HG03342 (cell line): ENCODE data around the gene KLF16.
A peak's percentile ranks its signal among the peaks of the same experiment; 100 is the strongest.
"Not testable (repeated sequence)": the region's sequence is repeated elsewhere in the genome, so short reads cannot be mapped to it uniquely, and the experiment has no call there.

ENCODE experiments used
- ATAC-seq: cut with Tn5 transposase; IDR thresholded peaks from one replicate; pipeline ENCODE4 v1.9.1; 2021; ENCODE audit warnings: mild to moderate bottlenecking, moderate library complexity; ENCODE audit not compliant: unreplicated experiment

The KLF16 gene

DNA sequence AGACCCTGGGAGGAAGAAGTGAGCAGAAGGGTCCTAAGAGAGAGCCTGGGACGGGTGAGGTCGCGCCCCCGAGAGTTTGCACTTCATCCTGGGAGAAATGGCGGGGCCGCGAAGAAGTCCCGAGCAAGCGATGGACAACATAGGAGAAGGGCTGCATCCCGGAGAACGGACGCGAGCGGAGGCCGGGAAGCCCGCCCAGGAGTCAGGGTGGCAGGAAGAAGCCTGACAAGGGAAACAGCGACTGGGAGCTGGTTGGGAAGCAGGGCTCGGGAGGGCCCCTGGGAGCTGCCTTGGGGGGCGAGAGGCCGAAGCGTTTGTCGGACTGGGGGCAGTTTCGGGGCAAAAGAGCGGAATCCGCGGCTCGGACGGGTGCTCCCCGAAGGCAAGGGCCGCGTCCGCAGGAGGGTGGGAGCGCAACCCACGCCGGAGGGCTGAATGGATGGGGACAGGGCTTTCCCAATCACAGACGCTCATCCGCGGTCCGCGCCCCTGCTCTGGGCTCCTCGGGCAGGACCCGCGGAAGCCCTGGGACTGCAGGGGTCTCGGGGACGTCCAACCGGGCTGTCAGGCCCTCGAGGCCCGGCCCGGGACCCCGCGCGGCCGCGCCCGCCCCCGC, 21.4 kb upstream of the KLF16 start:
- ATAC-seq: no peak

DNA sequence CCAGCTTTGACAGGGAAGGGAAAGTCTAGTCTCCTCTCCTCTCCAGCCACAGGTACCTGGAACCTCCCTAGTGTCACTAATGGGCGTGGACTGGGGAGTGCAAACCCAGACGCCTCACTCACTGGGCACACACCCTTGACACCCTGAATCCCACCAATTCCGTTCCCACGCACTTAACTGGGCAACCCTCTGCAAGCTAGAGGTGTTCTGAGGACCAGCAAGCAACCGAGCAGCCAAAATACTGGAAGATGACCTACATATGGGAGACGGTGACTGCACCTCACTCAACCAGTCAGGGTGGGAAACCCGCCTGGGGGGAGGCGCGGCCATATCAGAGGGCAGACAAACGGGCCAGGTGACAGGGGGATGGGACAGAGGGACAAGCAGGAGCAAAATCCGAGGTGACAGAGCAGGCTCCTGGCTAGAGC, 20.9 kb upstream of the KLF16 start:
- ATAC-seq: no peak

DNA sequence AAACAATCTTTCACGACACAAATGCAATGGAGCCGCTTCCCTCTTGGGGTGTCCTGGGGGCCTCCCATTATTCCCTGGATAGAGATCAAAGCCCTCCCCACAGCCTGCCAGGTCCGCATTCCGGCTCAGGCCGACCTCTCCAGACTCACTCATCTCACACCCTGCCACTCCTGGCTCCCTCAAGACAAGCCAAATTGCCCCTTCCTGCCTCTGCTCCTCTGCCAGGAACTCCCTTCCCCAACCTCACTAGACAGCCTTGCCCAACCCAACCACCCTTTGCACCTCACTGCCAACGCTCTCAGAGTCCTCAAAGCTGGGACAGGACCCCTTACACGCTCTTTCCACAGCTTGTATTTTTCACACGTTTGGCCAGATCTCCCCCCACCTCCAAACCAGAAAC, 20.4 kb upstream of the KLF16 start:
- no peak for ATAC-seq

DNA sequence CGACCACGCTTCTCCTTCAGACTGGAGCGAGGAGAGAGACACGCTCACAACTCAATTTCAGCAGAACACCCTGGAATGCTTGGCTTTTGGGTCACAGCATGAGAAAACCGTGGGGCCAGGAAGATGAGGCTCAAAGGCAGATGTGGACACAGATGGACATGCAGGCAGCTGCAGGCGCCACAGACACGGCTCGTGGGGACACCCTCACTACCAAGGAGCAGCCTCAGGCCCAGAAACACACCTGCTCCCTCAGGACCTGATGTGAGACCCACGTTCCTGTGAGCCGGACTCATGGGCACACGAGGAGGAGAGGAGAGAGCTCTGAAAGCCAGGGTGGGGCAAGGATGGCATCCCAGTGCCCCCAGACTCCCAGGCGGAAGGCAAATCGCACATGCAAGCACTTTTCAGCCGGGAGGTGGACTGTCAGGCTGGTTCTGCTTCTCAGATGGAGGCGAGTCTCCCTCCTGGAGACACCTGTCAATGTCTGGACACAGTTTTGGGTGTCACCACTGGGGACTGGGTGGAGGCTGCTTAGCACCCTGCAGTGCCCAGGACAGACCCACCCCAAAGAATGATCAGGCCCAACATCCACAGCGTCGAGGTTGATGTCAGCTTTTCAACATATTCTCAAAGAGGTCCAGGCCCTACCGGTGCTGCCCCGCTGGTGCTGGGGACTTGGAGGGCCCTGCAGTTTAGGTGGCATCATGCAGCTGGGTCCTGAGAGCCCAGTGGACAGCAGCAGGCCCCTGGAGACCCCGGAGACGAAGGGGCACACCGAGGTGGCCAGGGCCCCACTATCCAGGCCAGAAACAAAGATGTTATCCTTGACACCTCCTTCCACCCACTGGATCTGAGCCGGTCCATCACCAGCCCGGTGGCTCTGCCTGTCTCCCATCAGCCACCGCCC, 19.7 kb upstream of the KLF16 start:
- no peak for ATAC-seq

DNA sequence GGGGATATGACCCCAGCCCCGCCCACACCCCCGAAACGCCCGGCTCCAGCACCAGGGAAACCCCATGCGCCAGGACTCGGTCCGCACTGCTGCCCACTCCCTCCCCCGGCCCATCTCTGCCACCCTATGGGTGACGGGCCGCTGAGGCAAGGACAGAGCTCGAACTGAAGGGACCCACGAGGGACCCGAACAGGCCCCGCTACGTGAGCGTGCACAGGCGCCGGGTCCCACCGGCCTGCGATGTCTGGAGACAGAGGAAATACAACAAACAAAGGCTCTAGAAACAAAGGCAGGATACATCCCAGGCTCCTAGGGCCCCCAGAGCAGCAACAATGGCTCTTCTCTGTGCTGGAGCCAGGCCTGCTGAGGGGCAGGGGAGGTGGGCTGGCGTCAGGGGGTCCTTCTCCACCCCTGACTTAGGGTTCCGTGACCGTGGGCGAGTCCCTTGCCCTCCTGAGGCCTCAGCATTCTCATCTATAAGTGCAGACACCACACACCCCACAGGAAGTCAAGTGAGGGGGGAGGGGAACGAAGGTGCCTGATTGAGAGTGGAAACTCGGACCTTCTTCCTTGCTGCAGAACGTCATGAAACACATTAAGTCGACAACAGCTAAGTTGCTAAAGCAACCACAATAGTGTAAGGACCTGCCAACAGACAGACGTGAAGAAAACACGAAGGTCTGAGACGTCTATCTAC, 18.9 kb upstream of the KLF16 start:
- ATAC-seq: no peak

DNA sequence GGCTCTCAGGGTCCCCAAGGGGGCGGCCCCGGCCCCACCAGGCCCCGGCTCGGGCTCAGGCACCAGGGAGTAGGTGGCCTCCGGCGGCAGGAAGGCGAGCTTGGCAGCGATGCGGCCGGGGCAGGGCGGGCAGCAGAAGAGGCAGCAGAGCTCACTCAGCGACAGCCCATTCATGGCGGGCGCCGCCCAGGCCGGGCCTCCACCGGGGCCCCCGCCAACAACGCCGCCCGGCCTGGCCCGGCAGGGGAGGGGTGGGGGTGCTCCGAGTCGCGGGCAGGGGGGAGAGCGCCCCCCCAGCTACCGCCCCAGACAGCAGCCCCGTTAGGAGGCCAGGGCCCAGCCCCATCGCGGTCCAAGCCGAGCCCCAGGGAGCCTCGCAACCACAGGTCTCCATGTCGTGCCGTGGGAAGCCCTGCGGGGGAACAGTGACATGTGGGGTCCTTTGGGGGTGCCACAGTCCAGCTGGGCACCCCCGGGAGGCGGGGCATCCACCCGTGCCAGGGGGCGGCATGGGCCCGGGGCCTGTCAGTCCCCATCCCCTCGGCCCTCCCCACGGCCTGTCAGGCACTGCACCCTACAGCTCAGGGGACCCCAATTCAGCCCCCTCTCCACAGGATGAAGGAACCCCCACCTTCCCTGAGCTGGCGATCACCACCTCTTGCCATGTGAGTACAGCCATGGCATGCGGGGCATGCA, 18.2 kb upstream of the KLF16 start:
- ATAC-seq: not testable (repeated sequence)

DNA sequence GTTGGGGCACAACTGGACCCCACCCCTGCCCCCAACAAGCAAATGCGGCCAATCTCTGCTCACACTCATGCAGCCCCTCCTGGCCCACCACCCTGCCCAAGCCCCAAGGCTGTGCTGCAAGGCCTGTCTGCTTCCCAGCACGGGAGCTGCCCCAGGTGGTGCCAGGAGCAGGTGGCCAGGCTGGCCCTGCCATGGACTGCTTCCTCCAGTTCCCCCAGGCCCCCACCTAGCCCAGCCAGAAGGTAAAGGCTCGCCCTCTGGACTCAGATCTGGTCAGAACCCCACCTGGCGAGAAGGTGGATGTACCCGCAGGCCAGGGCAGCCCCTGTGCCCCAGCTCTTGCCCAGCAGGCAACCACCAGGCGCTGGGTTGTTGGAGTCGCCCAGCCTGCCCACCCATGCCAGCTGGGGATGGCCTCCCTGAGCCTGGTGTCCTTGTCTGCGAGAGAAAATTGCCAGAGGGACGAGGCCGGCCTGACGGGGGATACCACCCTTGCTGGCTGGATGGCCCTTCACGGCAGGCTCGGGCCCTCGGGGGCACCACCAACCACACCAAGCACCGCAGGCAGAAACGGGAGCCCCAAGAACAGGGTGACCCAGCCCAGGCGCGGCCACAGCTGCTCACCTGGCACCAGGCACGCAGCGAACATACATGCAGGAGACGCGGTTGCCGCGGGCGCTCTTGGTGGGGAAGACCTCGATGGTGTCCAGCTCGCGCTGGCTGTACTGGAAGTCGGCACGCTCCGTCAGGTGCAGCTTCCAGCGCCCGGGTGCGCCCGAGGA, 17.4 kb upstream of the KLF16 start:
- ATAC-seq: no peak

DNA sequence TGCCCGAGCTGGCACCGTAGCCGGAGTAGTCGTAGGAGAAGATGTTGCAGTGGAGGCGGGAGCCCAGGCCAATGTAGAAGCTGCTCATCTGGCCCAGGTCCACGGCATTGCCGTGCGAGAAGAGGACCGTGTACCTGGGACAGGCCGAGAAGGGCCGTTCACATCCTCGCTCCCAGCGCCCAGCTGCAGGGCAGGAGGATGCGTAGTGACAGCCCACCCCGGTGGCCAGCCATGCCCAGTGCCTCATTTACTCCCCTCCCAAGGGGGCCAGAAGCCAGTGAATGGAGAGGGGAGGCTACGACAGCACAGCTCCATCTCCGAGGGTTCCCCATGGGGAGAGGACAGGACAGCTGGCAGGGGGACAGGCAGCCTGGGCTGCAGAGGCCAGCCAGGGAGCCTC, 16.6 kb upstream of the KLF16 start:
- not testable (repeated sequence) for ATAC-seq

DNA sequence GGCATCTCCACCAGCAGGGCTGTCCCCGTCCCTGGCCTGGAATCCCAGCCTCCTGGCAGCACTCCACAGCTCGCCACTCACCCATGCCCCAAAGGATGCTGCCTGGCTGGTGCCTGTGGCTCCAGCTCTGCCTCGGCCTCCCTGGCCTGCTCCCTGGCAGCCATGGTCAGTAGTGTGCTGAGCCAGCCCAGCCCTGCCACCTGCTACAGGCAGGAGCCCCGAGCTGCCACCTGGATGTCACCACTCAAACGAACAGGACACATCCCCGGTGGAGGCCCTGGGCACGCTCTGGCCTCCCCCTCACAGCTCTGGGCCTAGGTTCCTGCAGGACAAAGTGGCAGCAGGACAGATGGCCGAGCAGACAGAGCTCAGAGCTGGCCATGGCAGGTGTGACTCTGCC, 15.2 kb upstream of the KLF16 start:
- ATAC-seq: not testable (repeated sequence)

DNA sequence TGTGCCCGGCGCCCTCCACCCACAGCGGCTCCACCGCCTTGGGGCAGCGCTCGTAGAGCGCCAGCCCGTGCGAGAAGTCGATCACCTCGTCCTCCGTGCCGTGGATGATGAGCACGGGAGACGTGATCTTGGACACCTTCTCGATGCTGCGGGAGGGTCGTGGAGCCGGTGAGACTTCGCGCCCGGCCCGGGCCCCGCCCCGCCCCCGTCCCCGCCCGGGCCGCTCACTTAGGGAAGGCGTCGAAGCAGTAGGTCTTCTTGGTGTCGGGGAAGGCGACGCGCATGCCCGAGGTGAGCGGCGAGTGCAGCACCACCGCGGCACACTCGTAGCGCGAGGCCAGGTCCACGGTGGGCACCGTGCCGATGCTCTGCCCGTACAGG, 13.9 kb upstream of the KLF16 start:
- ATAC-seq: not testable (repeated sequence)

DNA sequence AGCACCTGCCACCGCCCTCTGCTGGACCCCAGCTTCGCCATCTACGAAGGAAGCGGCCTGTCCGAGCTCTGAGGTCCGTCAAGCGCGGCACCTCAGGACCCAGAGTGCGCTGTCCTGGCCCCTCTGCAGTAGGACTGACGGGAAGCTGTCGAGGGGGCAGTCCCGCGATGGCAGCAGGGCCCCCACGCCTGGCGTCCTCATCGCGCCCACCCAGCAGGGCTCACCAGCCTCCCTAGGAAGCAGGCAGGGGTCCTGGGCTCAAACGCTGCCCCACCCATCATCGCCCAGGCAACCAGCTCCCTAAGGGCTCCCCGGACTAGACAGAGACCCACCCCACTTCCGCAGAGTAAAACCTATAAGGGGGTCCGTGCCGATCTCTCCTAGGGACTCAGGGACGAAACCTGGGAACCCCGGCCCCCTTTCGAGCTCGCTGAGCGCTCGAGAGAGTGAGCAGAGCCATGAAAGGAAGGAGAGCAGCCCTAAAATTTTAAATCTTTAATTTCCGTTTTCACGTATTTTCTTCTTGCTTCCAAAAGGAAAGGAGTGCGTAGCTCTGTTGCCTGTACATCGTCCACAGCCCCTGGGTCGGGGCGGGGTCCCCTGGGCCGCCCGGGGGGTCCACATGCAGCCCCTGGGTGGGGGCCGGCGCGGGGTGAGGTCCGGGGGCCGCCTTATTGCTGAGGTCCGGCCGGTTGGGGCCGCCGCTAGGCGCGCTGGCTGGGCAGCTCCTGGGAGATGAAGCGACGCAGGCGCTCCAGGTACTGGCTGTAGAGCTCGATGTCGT, 13.3 kb upstream of the KLF16 start:
- not testable (repeated sequence) for ATAC-seq

DNA sequence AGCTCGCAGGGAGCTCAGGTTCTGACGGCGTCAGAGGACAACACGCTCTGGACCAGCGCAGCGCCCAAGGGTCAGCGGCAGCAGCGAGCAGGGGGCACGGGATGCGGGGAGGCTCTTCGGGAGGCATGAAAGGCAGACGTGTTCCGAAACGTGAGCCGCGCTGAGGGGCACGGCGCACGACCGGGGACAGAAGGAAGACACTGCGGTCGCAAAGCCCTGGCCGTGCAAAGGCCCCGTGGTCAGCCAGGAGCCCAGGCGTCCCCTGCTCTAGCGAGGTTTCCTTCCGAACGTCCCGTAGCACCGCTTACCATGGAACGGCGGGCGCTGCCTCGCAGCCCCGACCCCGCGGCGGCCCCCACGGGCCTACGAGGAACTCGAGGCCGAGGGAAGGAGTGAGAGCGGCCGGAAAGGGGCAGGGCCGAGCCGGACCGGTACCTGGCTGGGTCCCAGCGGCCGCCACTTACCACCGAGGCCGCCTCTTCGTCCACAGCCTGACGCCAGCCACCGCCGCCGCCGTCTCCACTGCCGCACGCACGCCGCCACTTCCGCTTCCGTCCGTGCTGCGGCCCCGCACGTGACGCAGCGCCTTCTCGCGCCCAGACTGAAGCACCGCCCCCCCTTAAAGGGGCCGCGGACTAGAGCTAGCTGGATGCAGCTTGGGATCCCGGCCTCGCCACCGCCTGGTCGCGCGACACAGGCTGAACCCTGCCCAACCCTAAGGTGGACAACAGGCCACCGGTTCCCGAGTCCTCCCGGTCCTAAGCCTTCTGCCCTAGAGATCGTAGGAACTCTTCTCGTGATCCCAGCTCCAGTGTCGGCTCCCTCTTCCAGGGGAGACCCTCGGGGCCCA, 12.5 kb upstream of the KLF16 start:
- peak; percentile 82 for ATAC-seq

DNA sequence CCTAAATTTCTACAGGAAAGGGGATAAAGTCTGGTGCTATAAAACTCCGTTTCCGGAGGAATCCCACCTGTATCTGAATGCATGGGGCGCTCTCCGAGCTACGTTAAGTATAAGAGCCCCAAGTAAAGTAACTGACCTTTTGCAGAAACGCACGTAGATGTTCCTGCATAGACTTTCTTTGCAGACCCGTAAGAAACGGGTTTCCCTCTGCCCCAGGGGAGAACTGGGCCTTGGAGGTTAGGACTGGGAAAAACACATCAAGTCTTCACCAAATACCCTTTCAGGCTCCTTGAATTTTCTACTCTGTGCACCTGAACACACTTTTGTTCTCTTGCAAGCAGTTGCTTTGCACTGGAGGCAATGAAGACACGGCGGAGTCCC, 11.9 kb upstream of the KLF16 start:
- ATAC-seq: not testable (repeated sequence)

DNA sequence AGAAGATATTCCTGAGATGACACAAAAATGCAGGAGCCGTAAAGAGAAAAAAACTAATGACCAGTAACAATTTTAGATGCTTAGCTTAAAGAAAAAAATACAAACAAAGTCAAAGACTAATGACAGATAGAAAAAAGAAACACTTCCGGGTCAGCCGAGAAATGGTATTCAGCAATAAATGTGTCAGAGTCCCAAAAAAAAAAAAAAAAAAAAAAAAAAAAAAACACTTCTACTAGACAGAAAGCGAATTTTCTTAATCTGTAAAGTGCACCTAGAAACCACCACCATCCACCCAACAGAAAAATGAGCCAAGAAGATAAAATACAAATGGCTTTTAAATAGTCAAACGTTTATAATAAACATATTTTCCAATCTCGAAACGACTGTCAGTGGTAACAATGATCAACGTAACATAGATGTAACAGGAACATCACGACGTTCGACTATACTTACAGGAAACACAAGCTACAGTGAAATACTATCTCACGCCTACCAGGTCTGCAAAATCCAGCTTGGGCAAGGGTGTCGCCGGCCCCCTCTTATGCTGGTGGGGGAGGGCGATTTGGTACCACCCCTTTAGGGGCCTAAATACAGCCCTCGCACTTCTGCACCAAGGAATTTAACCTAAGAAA, 11.3 kb upstream of the KLF16 start:
- no peak for ATAC-seq

DNA sequence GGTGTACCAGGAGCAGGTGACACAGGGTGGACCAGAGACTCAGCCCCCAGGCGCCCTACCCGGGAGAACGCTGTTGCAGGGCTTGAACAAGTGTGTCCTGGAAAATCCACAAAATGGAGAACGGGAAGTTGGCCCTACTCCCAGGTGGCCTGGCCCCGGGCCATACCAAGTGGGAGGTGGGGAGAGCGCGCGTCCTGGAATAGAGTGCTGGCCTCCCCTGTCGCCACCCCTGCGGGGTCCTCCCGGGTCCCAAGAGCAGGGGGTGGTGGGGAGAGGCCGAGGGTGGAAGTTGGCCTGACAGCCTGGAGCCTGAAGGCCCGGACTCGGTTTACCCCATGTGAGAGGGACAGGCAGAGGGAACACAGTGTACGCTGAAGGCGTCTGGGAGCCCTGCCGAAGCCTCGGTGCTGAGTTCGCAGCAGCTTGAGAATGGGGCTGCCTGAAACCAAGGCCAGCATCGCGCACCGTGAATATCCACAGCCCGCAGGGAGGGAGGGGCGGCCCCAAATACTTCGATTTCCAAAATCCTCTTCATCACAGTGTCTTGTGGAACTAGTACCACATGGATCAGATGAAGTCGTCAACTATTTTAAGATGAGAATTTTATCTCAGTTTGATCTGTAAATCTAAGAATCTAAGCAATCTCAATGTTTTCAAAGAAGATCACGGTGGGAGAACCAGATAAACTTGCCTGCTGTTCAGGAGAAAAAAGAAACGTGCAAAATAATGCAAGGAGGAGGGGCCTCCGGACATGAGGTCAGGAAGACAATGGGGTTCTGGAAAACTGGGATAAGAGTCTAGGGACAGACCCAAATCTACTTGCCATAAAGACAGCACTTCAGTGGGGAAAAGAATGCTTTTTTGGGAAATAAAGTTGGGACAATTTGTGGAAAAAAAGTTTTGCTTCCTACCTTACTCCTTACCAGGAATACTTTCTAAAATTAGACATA, 10.4 kb upstream of the KLF16 start:
- no peak for ATAC-seq

DNA sequence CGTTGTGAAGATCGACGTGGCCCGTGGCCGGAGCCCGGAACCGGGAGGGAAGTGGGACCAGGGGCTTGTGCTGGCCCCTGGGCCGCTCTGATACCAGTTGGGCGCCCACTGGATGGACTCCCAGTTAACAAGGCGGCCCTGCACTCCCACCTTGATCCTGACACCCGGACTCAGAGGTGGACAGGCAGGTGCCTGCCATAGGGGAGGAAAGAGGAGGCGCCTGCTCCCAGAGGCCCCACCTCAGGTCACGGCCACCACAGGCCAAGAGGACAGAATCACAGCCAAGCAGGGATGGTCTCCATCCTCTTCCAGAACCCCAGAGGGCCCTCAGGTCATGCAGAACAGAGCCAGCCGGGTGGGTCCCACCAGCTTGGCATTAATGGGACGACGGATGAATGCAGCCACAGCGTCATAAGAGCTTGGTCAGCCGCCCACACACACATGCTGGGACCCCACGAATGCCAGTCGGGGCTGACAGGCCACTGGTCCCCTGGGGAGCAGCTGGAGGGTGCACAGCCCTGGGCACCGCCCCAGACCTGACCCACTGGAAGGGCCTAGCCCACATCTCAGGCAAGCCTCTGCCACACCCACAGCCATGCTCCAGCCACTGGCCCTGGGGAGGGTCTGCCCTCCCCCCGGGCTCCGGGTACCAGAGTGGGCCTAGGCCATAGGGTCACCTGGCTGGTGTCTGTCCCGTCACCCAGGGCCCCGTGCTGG, 9.6 kb upstream of the KLF16 start:
- no peak for ATAC-seq

DNA sequence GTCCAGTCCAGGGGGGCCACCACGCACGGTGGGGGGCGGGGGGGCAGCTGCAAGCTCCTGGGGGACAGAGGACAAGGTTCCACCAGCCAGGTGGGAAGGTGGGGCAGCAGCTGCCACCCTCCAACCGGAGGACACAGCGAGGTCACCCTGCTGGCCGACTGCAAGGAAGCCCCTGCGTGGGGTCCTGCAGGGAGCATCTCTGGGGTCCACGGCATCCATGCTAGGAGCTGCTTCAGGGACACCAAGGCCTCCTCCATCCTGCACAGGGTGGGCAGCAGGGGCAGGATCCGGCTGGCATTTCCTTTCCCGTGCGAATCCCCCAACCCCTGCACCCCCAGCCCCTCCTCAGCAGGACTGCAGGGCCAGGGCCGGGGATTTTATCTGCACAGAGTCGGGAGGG, 8.3 kb upstream of the KLF16 start:
- no peak for ATAC-seq
